Measurements from ENCODE around the gene GSC.
"Not testable (repeated sequence)": the region's sequence is repeated elsewhere in the genome, so short reads cannot be mapped to it uniquely, and the experiment has no call there.

The GSC gene

DNA sequence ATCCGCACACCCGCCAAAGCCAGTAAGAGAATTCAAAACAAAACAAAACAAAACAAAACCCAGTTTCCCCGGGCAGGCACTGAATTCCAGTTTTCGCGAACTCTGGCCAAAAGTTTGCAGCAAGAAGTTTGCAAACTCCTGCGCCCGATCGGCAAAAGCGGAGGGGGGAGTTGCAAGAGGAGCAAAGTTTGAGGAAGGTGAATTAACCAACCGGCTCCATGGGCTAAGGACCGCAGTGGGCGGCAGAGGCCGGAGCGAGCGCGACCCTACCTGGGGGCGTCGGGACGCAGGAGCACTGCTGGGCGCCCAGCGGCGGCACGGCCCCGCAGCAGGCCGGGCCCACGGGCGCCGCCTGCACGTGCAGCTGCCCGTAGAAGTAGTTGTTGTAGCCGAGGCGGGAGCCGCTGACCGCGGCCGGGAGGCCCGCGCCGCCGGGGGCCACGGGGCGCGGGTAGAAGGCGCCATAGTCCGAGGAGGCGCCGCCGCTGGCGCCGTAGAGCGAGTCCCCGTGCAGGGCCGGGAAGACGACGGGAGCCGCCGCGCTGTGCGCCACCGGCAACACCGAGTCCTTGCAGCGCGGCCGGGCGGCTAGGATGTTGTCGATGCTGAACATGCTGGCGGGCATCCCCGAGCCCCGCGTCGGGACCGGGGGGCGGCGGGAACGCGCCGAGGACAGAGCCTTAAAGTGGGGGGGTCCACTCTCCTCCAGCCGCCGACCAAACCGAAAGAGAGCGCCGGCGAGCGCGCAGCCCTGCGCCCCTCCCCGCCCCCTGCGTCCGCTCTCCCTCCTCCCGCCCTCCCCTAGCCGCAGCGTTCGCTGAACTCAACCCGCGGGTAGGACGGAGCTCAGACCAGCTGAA lies at the start of gene GSC:
Gene GSC (minus strand): TSS at position 723 of the 860 bp plus-strand sequence. CDS start 98 bp downstream, at position 625.
- peak within 1 kb of the TSS; percentile 45 for H3K4me3 ChIP-seq (ENCODE audit: control insufficient read depth, low read depth, low read length)
- TF ChIP-seq CTCF (conservative IDR thresholded peaks at IDR 0.05; ENCODE audit: control insufficient read depth, insufficient read depth, low read depth, low read length): no peak
- peak; percentile 38 for DNase-seq (ENCODE audit: low read depth)

DNA sequence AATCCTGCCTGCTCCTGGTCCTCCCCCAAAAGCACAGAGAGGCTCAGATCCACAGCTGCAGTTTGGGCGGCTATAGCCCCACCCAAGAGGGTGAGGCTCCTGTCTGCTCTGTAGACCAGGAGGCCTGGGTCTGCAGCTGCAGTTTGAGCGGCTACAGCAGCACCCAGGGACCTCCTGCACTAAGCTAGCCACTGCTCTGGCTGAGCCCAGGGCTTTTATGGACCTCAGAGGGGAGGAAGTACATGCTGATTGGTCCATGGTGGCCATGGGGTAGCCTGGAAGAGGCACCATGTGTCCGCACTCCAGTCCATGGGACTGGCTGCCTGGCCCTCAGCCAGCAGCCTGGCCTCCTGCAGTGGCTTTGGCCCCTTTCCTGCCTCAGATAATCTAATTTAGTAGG lies 49.6 kb upstream of the GSC start:
- no peak for TF ChIP-seq CTCF (conservative IDR thresholded peaks at IDR 0.05; ENCODE audit: control insufficient read depth, insufficient read depth, low read depth, low read length)
- H3K4me3 ChIP-seq (ENCODE audit: control insufficient read depth, low read depth, low read length): no peak overlapping the region
- no peak for DNase-seq (ENCODE audit: low read depth)

- H3K4me3 ChIP-seq (ENCODE audit: control insufficient read depth, low read depth, low read length): no peak overlapping the region
- DNase-seq (ENCODE audit: low read depth): peak; percentile 3
- peak; percentile 7 for TF ChIP-seq CTCF (conservative IDR thresholded peaks at IDR 0.05; ENCODE audit: control insufficient read depth, insufficient read depth, low read depth, low read length)
These were observed 46.2 kb upstream of the GSC start for GRCh38 chr14:94816113-94816512.

GRCh38 chr14:94805680-94806288 lies 35.9 kb upstream of the GSC start:
- H3K4me3 ChIP-seq (ENCODE audit: control insufficient read depth, low read depth, low read length): no peak overlapping the region
- no peak for TF ChIP-seq CTCF (conservative IDR thresholded peaks at IDR 0.05; ENCODE audit: control insufficient read depth, insufficient read depth, low read depth, low read length)
- peak; percentile 5 for DNase-seq (ENCODE audit: low read depth)

GRCh38 chr14:94801225-94801624 lies 31.3 kb upstream of the GSC start:
- no peak overlapping the region for H3K4me3 ChIP-seq (ENCODE audit: control insufficient read depth, low read depth, low read length)
- DNase-seq (ENCODE audit: low read depth): no peak
- TF ChIP-seq CTCF (conservative IDR thresholded peaks at IDR 0.05; ENCODE audit: control insufficient read depth, insufficient read depth, low read depth, low read length): no peak

DNA sequence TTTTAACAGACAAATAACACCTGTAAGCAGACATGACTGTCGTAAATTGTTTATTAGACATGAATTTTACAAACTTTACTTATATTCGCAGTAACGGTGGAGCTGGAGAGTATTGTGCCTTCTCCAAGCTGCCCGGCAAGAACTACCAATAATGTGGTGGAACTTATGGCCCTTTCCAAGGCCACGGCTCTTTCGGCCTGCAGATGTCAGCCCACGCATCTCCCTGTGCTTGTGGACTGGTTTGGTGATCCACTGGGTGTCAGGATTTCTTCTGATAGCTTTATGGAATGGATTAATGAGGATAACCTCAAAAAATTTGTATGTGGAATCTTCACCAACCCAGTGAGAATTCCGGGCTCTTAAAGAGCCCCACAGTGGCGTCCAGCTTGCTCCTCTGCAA lies 30.9 kb upstream of the GSC start:
- not testable (repeated sequence) for H3K4me3 ChIP-seq (ENCODE audit: control insufficient read depth, low read depth, low read length)

DNA sequence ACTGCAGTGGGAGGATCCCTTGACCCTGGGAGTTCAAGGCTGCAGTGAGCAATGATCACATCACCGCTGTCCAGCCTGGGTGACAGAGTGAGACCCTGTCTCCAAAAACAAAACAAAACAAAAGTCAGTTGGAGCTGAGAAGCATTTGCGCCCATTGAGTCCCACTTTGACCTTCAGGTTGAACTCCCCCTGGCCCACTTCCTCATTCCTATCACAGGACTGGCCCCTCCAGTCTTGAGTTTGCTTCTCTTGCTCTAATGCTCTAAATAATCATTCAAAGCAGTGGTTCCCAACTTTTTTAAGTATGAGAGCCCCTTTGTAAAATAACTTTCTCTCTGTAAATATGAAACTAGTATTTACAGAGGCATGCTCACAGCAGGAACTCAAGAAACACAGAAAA lies 28.0 kb upstream of the GSC start:
- no peak overlapping the region for H3K4me3 ChIP-seq (ENCODE audit: control insufficient read depth, low read depth, low read length)
- DNase-seq (ENCODE audit: low read depth): no peak
- no peak for TF ChIP-seq CTCF (conservative IDR thresholded peaks at IDR 0.05; ENCODE audit: control insufficient read depth, insufficient read depth, low read depth, low read length)

More for the DNA sequence above, 30.9 kb upstream of the GSC start:
- DNase-seq (ENCODE audit: low read depth): not testable (repeated sequence)

All from fibroblast of mammary gland (primary cell).